Measurements from ENCODE around the gene HDAC5. TPM values are rescaled to one million over a fixed set of nuclear protein-coding genes. Genes with fewer than 3 reads are reported as not detected.

The HDAC5 gene
- total and polyA plus RNA-seq, 2 experiments from 2014 or later, result 28.5 to 98.7 TPM

GRCh38 chr17:44045486-44045885, 78.0 kb downstream of the HDAC5 start:
- peaks cover 36% of the 10 kb centered on the region for H3K4me1 ChIP-seq (ENCODE audit: insufficient read depth)
- 94 to 97% methylated on average over 4 of the region's 4 CpGs for WGBS, 2 experiments (ENCODE audit: low coverage in 1 of 2, low lambda C conversion rate in 2 of 2, missing lambda C conversion rate in 2 of 2)
- H2AFZ ChIP-seq, result no peak overlapping the region
- H3K27me3 ChIP-seq (replicated peaks; ENCODE audit: insufficient read depth), result no peaks in the 10 kb centered on the region
- no peak for TF ChIP-seq EZH2phosphoT487 (IDR thresholded peaks at IDR 0.05; ENCODE audit: insufficient read depth, low read depth)
- no peak for TF ChIP-seq EZH2 (IDR thresholded peaks at IDR 0.05; ENCODE audit: insufficient read depth, poor library complexity, severe bottlenecking)
- H3K4me2 ChIP-seq (ENCODE audit: unreplicated experiment), result peak overlapping the region; percentile 4
- in situ Hi-C loops (cut with MboI), result no loop called here
- H3K79me2 ChIP-seq (ENCODE audit: insufficient read depth), result peaks cover 94% of the 10 kb centered on the region
- H4K20me1 ChIP-seq (ENCODE audit: insufficient read depth), result peaks cover 11% of the 10 kb centered on the region
- H3K4me3 ChIP-seq, result no peak overlapping the region
- H3K27ac ChIP-seq, result 0 out of 2 replicates have a peak overlapping the region, but pooled peaks have one; percentile 79
- peaks cover 50% of the 10 kb centered on the region for H3F3A ChIP-seq (ENCODE audit: insufficient read depth)
- no peaks in the 10 kb centered on the region for H3K9me3 ChIP-seq (ENCODE audit: low read depth)
- peaks cover 27% of the 10 kb centered on the region; the same call in 1 of the 2 replicates for H3K36me3 ChIP-seq (ENCODE audit: low read depth)
- DNase-seq, result no peak
- H3K9ac ChIP-seq, result no peak overlapping the region
- no peaks in the 10 kb centered on the region for H3K9me2 ChIP-seq (ENCODE audit: insufficient read depth)

GRCh38 chr17:44044071-44044470, 79.4 kb downstream of the HDAC5 start:
- H3K9me2 ChIP-seq (ENCODE audit: insufficient read depth), result no peaks in the 10 kb centered on the region
- H3F3A ChIP-seq (ENCODE audit: insufficient read depth), result peaks cover 60% of the 10 kb centered on the region
- no peaks in the 10 kb centered on the region for H3K27me3 ChIP-seq (replicated peaks; ENCODE audit: insufficient read depth)
- in situ Hi-C loops (cut with MboI), result no loop called here
- DNase-seq, result peak; percentile 85
- no peak for TF ChIP-seq EZH2phosphoT487 (IDR thresholded peaks at IDR 0.05; ENCODE audit: insufficient read depth, low read depth)
- TF ChIP-seq EZH2 (IDR thresholded peaks at IDR 0.05; ENCODE audit: insufficient read depth, poor library complexity, severe bottlenecking), result no peak
- peak overlapping the region; percentile 79 for H3K27ac ChIP-seq
- H3K4me3 ChIP-seq, result peak overlapping the region; percentile 21; the same call in 1 of the 2 replicates
- no peaks in the 10 kb centered on the region for H3K9me3 ChIP-seq (ENCODE audit: low read depth)
- peaks cover 20% of the 10 kb centered on the region for H4K20me1 ChIP-seq (ENCODE audit: insufficient read depth)
- peaks cover 46% of the 10 kb centered on the region for H3K4me1 ChIP-seq (ENCODE audit: insufficient read depth)
- peak overlapping the region; percentile 61 for H3K9ac ChIP-seq
- peaks cover 93% of the 10 kb centered on the region for H3K79me2 ChIP-seq (ENCODE audit: insufficient read depth)
- peak overlapping the region; percentile 60 for H3K4me2 ChIP-seq (ENCODE audit: unreplicated experiment)
- H2AFZ ChIP-seq, result no peak overlapping the region
- H3K36me3 ChIP-seq (ENCODE audit: low read depth), result peaks cover 21% of the 10 kb centered on the region; the same call in 1 of the 2 replicates
- 0 to 6% methylated on average over 1 of the region's 1 CpG for WGBS, 2 experiments (ENCODE audit: low coverage in 1 of 2, low lambda C conversion rate in 2 of 2, missing lambda C conversion rate in 2 of 2)

DNA sequence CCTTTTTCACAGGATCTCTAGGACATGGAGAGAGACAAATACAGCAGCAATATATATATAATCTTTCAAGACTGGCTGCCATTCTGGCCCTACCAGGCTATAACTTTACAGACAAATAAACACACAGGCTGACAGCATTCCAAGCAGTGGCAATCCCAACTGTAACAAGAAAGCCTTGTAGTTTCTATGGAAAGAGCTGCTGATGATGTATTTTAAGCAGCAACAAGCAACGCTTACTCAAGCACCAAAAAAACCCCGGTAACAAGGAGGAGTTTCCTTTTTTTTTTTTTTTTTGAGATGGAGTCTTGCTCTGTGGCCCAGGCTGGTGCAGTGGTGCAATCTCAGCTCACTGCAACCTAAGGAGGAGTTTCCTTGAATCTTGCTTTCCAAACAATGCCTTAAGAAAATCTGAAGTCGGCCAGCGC, 80.2 kb downstream of the HDAC5 start:
- Histone ChIP-seq H3K27ac (peak overlapping the region; percentile 79), H3K4me3 (peak overlapping the region; percentile 19; the same call in 1 of the 2 replicates), H3K79me2 (ENCODE audit: insufficient read depth) (peaks cover 93% of the 10 kb centered on the region), H4K20me1 (ENCODE audit: insufficient read depth) (peaks cover 20% of the 10 kb centered on the region), H3K36me3 (ENCODE audit: low read depth) (peaks cover 21% of the 10 kb centered on the region), H2AFZ (no peak overlapping the region), H3F3A (ENCODE audit: insufficient read depth) (peaks cover 60% of the 10 kb centered on the region), H3K4me1 (ENCODE audit: insufficient read depth) (peaks cover 46% of the 10 kb centered on the region), H3K27me3 (replicated peaks; ENCODE audit: insufficient read depth) (no peaks in the 10 kb centered on the region), H3K9me2 (ENCODE audit: insufficient read depth) (no peaks in the 10 kb centered on the region), H3K9ac (peak overlapping the region; percentile 64), H3K9me3 (ENCODE audit: low read depth) (no peaks in the 10 kb centered on the region), H3K4me2 (ENCODE audit: unreplicated experiment) (peak overlapping the region; percentile 60)
- in situ Hi-C loops (cut with MboI), result no loop called here
- WGBS, 2 experiments (ENCODE audit: low coverage in 1 of 2, low lambda C conversion rate in 2 of 2, missing lambda C conversion rate in 2 of 2), result 50 to 53% methylated on average over 4 of the region's 4 CpGs
- peak; percentile 83 for DNase-seq
- TF ChIP-seq EZH2 (IDR thresholded peaks at IDR 0.05; ENCODE audit: insufficient read depth, poor library complexity, severe bottlenecking) (no peak), EZH2phosphoT487 (IDR thresholded peaks at IDR 0.05; ENCODE audit: insufficient read depth, low read depth) (no peak)

DNA sequence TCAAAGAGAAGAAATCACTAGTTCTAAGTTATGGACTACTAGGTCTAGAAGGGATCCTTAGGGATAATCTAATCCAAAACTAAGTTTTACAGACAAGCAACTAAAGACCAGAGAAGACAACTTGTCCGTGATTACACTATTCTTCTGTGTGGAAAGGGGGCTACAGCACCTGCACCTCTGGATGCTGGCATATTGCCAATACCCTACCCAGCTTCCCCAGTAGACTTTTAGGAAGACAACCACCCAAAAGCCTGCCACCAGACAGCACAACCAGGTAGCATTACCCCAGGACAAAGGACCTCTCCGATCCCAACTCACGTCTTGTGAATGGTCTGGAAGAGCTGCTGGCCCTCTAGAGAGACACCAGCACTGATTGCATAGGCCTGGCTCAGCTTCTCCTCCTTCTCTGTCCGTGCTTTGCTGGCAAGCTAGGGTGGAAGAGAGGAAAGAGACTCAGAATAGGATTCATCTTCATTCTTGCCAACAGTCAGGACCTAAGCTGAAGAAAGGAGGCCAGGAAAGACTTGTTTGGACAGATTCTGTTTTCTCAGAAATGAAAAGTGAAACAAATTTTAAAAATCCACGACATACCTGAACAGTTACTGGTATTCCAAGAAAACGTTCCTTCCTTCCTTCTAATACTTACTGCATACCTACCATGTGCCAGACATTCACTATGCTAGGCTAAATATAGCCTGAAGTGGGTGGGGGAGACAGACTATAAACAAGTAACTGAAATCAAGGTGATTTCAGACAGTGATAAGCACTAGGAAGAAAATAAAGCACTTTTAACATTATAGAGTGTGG, 83.4 kb downstream of the HDAC5 start:
- peaks cover 39% of the 10 kb centered on the region for H3K4me1 ChIP-seq (ENCODE audit: insufficient read depth)
- H3K9me3 ChIP-seq (ENCODE audit: low read depth), result no peaks in the 10 kb centered on the region
- H3K27ac ChIP-seq, result peak overlapping the region; percentile 65
- H3K4me2 ChIP-seq (ENCODE audit: unreplicated experiment), result peak overlapping the region; percentile 28
- peaks cover 48% of the 10 kb centered on the region for H3F3A ChIP-seq (ENCODE audit: insufficient read depth)
- no peaks in the 10 kb centered on the region for H3K9me2 ChIP-seq (ENCODE audit: insufficient read depth)
- H3K36me3 ChIP-seq (ENCODE audit: low read depth), result peaks cover 25% of the 10 kb centered on the region
- DNase-seq, result peak; percentile 57
- WGBS, 2 experiments (ENCODE audit: low coverage in 1 of 2, low lambda C conversion rate in 2 of 2, missing lambda C conversion rate in 2 of 2), result 63 to 67% methylated on average over 6 of the region's 6 CpGs
- in situ Hi-C loops (cut with MboI), result no loop called here
- peaks cover 84% of the 10 kb centered on the region for H3K79me2 ChIP-seq (ENCODE audit: insufficient read depth)
- no peaks in the 10 kb centered on the region for H3K27me3 ChIP-seq (replicated peaks; ENCODE audit: insufficient read depth)
- H3K9ac ChIP-seq, result peak overlapping the region; percentile 35
- no peak overlapping the region for H2AFZ ChIP-seq
- H3K4me3 ChIP-seq, result no peak overlapping the region
- no peak for TF ChIP-seq EZH2phosphoT487 (IDR thresholded peaks at IDR 0.05; ENCODE audit: insufficient read depth, low read depth)
- TF ChIP-seq EZH2 (IDR thresholded peaks at IDR 0.05; ENCODE audit: insufficient read depth, poor library complexity, severe bottlenecking), result no peak
- H4K20me1 ChIP-seq (ENCODE audit: insufficient read depth), result peaks cover 15% of the 10 kb centered on the region
